Fibroblast of lung (primary cell): ENCODE results near the gene POLE3. TPM values are rescaled to one million over a fixed set of nuclear protein-coding genes. Genes with fewer than 3 reads are reported as not detected.

Source experiments
- DNase-seq, 2 donors: peaks; one replicate each; pipeline versions ENCODE4 v3.0.0 to v3.0.0-alpha.2; 2010; ENCODE audit warnings: low read depth in 2 of 2
- H2AFZ ChIP-seq: 2 replicates; pipeline ENCODE4 v1.5.1; 2012; ENCODE audit warnings: low read length, control low read depth, inconsistent platforms
- H3K27ac ChIP-seq: 2 replicates; pipeline ENCODE4 v1.5.1; 2011; ENCODE audit warnings: low read length, control low read depth; ENCODE audit not compliant: insufficient read depth
- H3K27me3 ChIP-seq: 2 replicates; pipeline ENCODE4 v1.5.1; 2011; ENCODE audit warnings: mild to moderate bottlenecking, low read length; ENCODE audit not compliant: control insufficient read depth, insufficient read depth
- H3K36me3 ChIP-seq: 2 replicates; pipeline ENCODE4 v1.5.1; 2011; ENCODE audit warnings: low read length; ENCODE audit not compliant: control insufficient read depth, insufficient read depth
- H3K4me1 ChIP-seq: 2 replicates; pipeline ENCODE4 v1.5.1; 2011; ENCODE audit warnings: low read length; ENCODE audit not compliant: control insufficient read depth, insufficient read depth; ENCODE audit errors: extremely low read depth
- H3K4me2 ChIP-seq: 2 replicates; pipeline ENCODE4 v1.5.1; 2011; ENCODE audit warnings: low read length, control low read depth; ENCODE audit not compliant: insufficient read depth; ENCODE audit errors: extremely low read depth
- H3K4me3 ChIP-seq, 4 experiments: fragments of 200-600 bp in 1 of 4; sonication (generic) in 1 of 4; replicated peaks in 1 of 4; 2 replicates each; pipeline ENCODE4 v1.5.1; 2011 to 2016; ENCODE audit warnings: low read length in 4 of 4, low read depth in 3 of 4, mild to moderate bottlenecking in 3 of 4, control low read depth in 2 of 4, inconsistent platforms in 1 of 4, mixed read lengths in 1 of 4; ENCODE audit not compliant: insufficient read depth in 1 of 4; ENCODE audit errors: control extremely low read depth in 1 of 4
- H3K79me2 ChIP-seq: 2 replicates; pipeline ENCODE4 v1.5.1; 2012; ENCODE audit warnings: mild to moderate bottlenecking, low read length, inconsistent platforms; ENCODE audit not compliant: control insufficient read depth, insufficient read depth
- H3K9ac ChIP-seq: 2 replicates; pipeline ENCODE4 v1.5.1; 2011; ENCODE audit warnings: mild to moderate bottlenecking, low read length, control low read depth; ENCODE audit not compliant: insufficient read depth
- H3K9me3 ChIP-seq: 2 replicates; pipeline ENCODE4 v1.5.1; 2012; ENCODE audit warnings: low read depth, low read length; ENCODE audit not compliant: control insufficient read depth, insufficient read depth
- H4K20me1 ChIP-seq: 2 replicates; pipeline ENCODE4 v1.5.1; 2011; ENCODE audit warnings: low read length; ENCODE audit not compliant: control insufficient read depth, insufficient read depth; ENCODE audit errors: extremely low read depth
- EZH2 ChIP-seq: IDR thresholded peaks from 2 replicates; pipeline ENCODE4 v1.5.1; 2012; ENCODE audit warnings: low read length, control low read depth, mild to moderate bottlenecking; ENCODE audit errors: missing control alignments
- polyA plus RNA-seq, 2 donors: library from polyadenylated mRNA; depleted of rRNA in 1 of 2; stranded (reverse) in 1 of 2; unstranded in 1 of 2; fragments of >200 nt; gene quantifications; 2 replicates each; pipeline ENCODE4 v1.2.1, GENCODE V29; 2011 to 2012; ENCODE audit warnings: missing spikeins in 1 of 2
- total RNA-seq: library from RNA; depleted of rRNA; stranded (reverse); fragments of >200 nt; gene quantifications from 2 replicates; pipeline ENCODE4 v1.2.1, GENCODE V29; 2014
- TF ChIP-seq, protein P1 (sequence below), 2 donors: IDR thresholded peaks in 1 of 2; conservative IDR thresholded peaks in 1 of 2; 1 replicate in 1 of 2; 2 replicates in 1 of 2; pipeline ENCODE4 v1.5.1; 2011 to 2012; ENCODE audit warnings: low read length in 2 of 2, control low read depth in 1 of 2, inconsistent platforms in 1 of 2, low read depth in 1 of 2, mild to moderate bottlenecking in 1 of 2

The POLE3 gene
- total and polyA plus RNA-seq, 2 donors (not counting 1 experiment from before 2014, with no cell fraction given), result 17.3 to 45.9 TPM

DNA sequence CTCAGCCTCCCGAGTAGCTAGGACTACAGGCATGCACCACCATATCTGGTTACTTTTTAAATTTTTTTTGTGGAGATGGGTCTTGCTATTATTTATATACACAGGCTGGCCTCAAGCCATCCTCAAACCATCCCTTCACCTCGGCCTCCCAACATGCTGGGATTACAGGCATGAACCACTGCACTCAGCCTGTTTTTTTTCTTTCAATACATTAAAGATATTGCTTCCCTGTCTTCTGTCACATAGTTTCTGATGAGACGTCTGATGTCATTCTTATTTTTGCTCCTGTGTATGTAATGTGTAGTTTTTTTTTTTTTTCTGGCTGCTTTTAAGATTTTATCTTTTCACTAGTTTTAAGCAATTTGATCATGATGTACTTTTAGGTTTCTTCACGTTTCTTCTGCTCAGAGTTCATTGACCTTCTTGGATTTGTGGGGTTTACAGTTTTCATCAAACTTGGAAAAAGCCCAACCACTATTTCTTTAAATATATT is 41.7 kb upstream of the POLE3 start:
- no peaks in the 10 kb centered on the region for H3K79me2 ChIP-seq
- H3K27me3 ChIP-seq, result no peaks in the 10 kb centered on the region
- H2AFZ ChIP-seq, result no peak overlapping the region
- H3K36me3 ChIP-seq, result no peaks in the 10 kb centered on the region
- no peak for DNase-seq
- H4K20me1 ChIP-seq, result no peaks in the 10 kb centered on the region
- H3K4me1 ChIP-seq, result peaks cover 12% of the 10 kb centered on the region
- no peak overlapping the region for H3K27ac ChIP-seq
- no peaks in the 10 kb centered on the region for H3K9me3 ChIP-seq
- TF ChIP-seq, protein P1, sequence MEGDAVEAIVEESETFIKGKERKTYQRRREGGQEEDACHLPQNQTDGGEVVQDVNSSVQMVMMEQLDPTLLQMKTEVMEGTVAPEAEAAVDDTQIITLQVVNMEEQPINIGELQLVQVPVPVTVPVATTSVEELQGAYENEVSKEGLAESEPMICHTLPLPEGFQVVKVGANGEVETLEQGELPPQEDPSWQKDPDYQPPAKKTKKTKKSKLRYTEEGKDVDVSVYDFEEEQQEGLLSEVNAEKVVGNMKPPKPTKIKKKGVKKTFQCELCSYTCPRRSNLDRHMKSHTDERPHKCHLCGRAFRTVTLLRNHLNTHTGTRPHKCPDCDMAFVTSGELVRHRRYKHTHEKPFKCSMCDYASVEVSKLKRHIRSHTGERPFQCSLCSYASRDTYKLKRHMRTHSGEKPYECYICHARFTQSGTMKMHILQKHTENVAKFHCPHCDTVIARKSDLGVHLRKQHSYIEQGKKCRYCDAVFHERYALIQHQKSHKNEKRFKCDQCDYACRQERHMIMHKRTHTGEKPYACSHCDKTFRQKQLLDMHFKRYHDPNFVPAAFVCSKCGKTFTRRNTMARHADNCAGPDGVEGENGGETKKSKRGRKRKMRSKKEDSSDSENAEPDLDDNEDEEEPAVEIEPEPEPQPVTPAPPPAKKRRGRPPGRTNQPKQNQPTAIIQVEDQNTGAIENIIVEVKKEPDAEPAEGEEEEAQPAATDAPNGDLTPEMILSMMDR (conservative IDR thresholded peaks at IDR 0.05 in 1 of 2, IDR thresholded peaks at IDR 0.05 in 1 of 2; ENCODE audit: low read depth in 1 of 2, low read length in 2 of 2), result no peak
- TF ChIP-seq EZH2, result no peak
- H3K9ac ChIP-seq, result no peak overlapping the region
- H3K4me3 ChIP-seq, result no peak overlapping the region
- H3K4me2 ChIP-seq, result no peak overlapping the region

DNA sequence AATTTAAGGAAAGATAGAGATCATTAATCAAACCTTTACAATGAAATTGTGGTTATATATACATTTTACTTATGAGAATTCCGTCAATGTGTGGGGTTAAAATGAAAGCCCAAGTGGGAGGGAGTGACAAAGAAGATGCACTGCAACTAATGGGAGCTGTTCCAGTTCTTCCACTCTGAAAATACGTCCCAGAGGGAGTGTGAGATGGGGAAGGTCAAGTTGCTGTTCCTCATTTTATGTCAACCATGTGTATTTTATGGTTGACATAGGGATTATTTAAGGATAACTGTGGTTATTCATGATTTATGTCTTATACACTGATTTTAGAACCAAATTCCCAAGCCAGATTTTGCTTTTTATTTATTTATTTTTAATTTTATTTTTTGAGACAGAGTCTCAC is 38.9 kb upstream of the POLE3 start:
- Histone ChIP-seq H3K36me3 (no peaks in the 10 kb centered on the region), H3K79me2 (no peaks in the 10 kb centered on the region), H3K27me3 (no peaks in the 10 kb centered on the region)

GRCh38 chr9:113446323-113446740 is 35.9 kb upstream of the POLE3 start:
- Histone ChIP-seq H3K9me3 (no peaks in the 10 kb centered on the region), H3K79me2 (no peaks in the 10 kb centered on the region), H3K4me1 (no peaks in the 10 kb centered on the region), H4K20me1 (no peaks in the 10 kb centered on the region), H3K9ac (no peak overlapping the region), H3K4me2 (no peak overlapping the region), H3K4me3 (no peak overlapping the region), H2AFZ (no peak overlapping the region), H3K36me3 (no peaks in the 10 kb centered on the region), H3K27ac (no peak overlapping the region), H3K27me3 (no peaks in the 10 kb centered on the region)
- TF ChIP-seq, protein P1 (conservative IDR thresholded peaks at IDR 0.05 in 1 of 2, IDR thresholded peaks at IDR 0.05 in 1 of 2; ENCODE audit: low read depth in 1 of 2, low read length in 2 of 2), result peak; percentile 42 to 48
- TF ChIP-seq EZH2, result no peak
- DNase-seq, result peak; percentile 31 to 71

More for the DNA sequence above, 38.9 kb upstream of the POLE3 start:
- no peaks in the 10 kb centered on the region for H3K9me3 ChIP-seq
- no peak overlapping the region for H3K4me2 ChIP-seq
- H4K20me1 ChIP-seq, result no peaks in the 10 kb centered on the region
- no peak overlapping the region for H3K4me3 ChIP-seq
- H3K27ac ChIP-seq, result no peak overlapping the region
- no peak overlapping the region for H2AFZ ChIP-seq
- DNase-seq, result no peak
- H3K9ac ChIP-seq, result no peak overlapping the region
- no peaks in the 10 kb centered on the region for H3K4me1 ChIP-seq
- TF ChIP-seq, protein P1 (conservative IDR thresholded peaks at IDR 0.05 in 1 of 2, IDR thresholded peaks at IDR 0.05 in 1 of 2; ENCODE audit: low read depth in 1 of 2, low read length in 2 of 2), result no peak
- no peak for TF ChIP-seq EZH2
